GM18951 (cell line): Measurements from ENCODE around the gene SELENOI.
"Not testable (repeated sequence)": the region's sequence is repeated elsewhere in the genome, so short reads cannot be mapped to it uniquely, and the experiment has no call there.

Experiments
- POLR2A ChIP-seq: IDR thresholded peaks from 4 replicates; pipeline ENCODE4 v1.6.1; 2011; ENCODE audit warnings: mild to moderate bottlenecking; ENCODE audit not compliant: insufficient read length, insufficient read depth; ENCODE audit errors: extremely low read depth
- in situ Hi-C: fragments of 300-500 bp; cut with MboI; formaldehyde crosslinking; loops from one replicate; pipeline ENCODE4 v1.12.0; 2022; ENCODE audit warnings: low sequenced_read_pairs, mixed read lengths, inconsistent platforms; ENCODE audit not compliant: unreplicated experiment

Gene SELENOI

GRCh38 chr2:26314243-26314642, 31.7 kb upstream of the SELENOI start:
- in situ Hi-C loops: no loop called here
- no peak for TF ChIP-seq POLR2A

GRCh38 chr2:26316041-26316440, 29.9 kb upstream of the SELENOI start:
- TF ChIP-seq POLR2A: no peak
- in situ Hi-C loops: no loop called here

GRCh38 chr2:26316845-26317244, 29.1 kb upstream of the SELENOI start:
- in situ Hi-C loops: no loop called here
- no peak for TF ChIP-seq POLR2A

GRCh38 chr2:26317377-26318105, 28.4 kb upstream of the SELENOI start:
- in situ Hi-C loops: no loop called here
- no peak for TF ChIP-seq POLR2A

- TF ChIP-seq POLR2A: no peak
- in situ Hi-C loops: no loop called here
Observed at GRCh38 chr2:26318950-26319349, 27.0 kb upstream of the SELENOI start.

GRCh38 chr2:26324479-26324878, 21.5 kb upstream of the SELENOI start:
- in situ Hi-C loops: not testable (repeated sequence)

- in situ Hi-C loops: no loop called here
Observed at GRCh38 chr2:26324903-26325302, 21.0 kb upstream of the SELENOI start.

GRCh38 chr2:26325851-26326250, 20.1 kb upstream of the SELENOI start:
- in situ Hi-C loops: no loop called here
- TF ChIP-seq POLR2A: no peak

More at GRCh38 chr2:26324903-26325302, 21.0 kb upstream of the SELENOI start:
- no peak for TF ChIP-seq POLR2A

GRCh38 chr2:26326514-26326913, 19.4 kb upstream of the SELENOI start:
- in situ Hi-C loops: no loop called here
- no peak for TF ChIP-seq POLR2A

GRCh38 chr2:26327291-26328272, 18.4 kb upstream of the SELENOI start:
- in situ Hi-C loops: no loop called here
- TF ChIP-seq POLR2A: no peak

GRCh38 chr2:26329083-26329482, 16.9 kb upstream of the SELENOI start:
- in situ Hi-C loops: not testable (repeated sequence)

- TF ChIP-seq POLR2A: no peak
- in situ Hi-C loops: no loop called here
Observed at GRCh38 chr2:26330114-26330549, 15.8 kb upstream of the SELENOI start.

- no peak for TF ChIP-seq POLR2A
- in situ Hi-C loops: no loop called here
Observed at GRCh38 chr2:26330604-26331003, 15.3 kb upstream of the SELENOI start.

GRCh38 chr2:26331321-26331720, 14.6 kb upstream of the SELENOI start:
- in situ Hi-C loops: not testable (repeated sequence)
